D721Med (cell line): ENCODE measurements around the gene MRRF.

Experiments
- DNase-seq: peaks from one replicate; pipeline ENCODE4 v3.0.0; 2011; ENCODE audit warnings: low spot score; ENCODE audit not compliant: insufficient read length
- FAIRE-seq: peaks from 2 replicates; lab custom pipeline; 2011; peaks lifted over from hg19 to GRCh38; lab: Jason Lieb, UNC
- CTCF ChIP-seq: IDR thresholded peaks from 2 replicates; pipeline ENCODE4 v1.5.1; 2012; ENCODE audit warnings: mild to moderate bottlenecking, control low read depth; ENCODE audit not compliant: insufficient read depth; ENCODE audit errors: missing control alignments

MRRF gene

GRCh38 chr9:122248448-122248865 lies 16.2 kb upstream of the MRRF start:
- FAIRE-seq = no peak
- no peak for TF ChIP-seq CTCF
- DNase-seq = no peak

GRCh38 chr9:122251351-122251750 lies 13.3 kb upstream of the MRRF start:
- FAIRE-seq (no peak), DNase-seq (no peak)
- no peak for TF ChIP-seq CTCF

GRCh38 chr9:122252796-122253195 lies 11.9 kb upstream of the MRRF start:
- TF ChIP-seq CTCF = no peak

GRCh38 chr9:122254761-122255160 lies 9.9 kb upstream of the MRRF start:
- no peak for FAIRE-seq
- no peak for DNase-seq
- no peak for TF ChIP-seq CTCF

More at GRCh38 chr9:122252796-122253195, 11.9 kb upstream of the MRRF start:
- DNase-seq (no peak), FAIRE-seq (no peak)

GRCh38 chr9:122256206-122256605 lies 8.5 kb upstream of the MRRF start:
- no peak for FAIRE-seq
- no peak for DNase-seq
- TF ChIP-seq CTCF = no peak

- no peak for DNase-seq
- FAIRE-seq = no peak
- TF ChIP-seq CTCF = no peak
These were observed 5.7 kb upstream of the MRRF start for GRCh38 chr9:122258886-122259415.

- FAIRE-seq (no peak), DNase-seq (no peak)
- no peak for TF ChIP-seq CTCF
These were observed 3.2 kb upstream of the MRRF start for GRCh38 chr9:122261469-122261881.
